ENCODE results near the gene PRSS21.

PRSS21 gene

GRCh38 chr16:2822496-2822895, 5.5 kb downstream of the PRSS21 start:
- Histone ChIP-seq H3K4me1 (ENCODE audit: control insufficient read depth in 1 of 2, insufficient read depth in 1 of 2, low read depth in 1 of 2, low read length in 1 of 2) (no peaks in the 10 kb centered on the region), H3K27ac (no peak overlapping the region), H3K4me3 (ENCODE audit: low read depth in 1 of 2, low read length in 1 of 2) (no peak overlapping the region), H3K9me3 (no peaks in the 10 kb centered on the region), H3K36me3 (no peaks in the 10 kb centered on the region), H3K27me3 (no peaks in the 10 kb centered on the region)
- no peak for TF ChIP-seq CTCF (IDR thresholded peaks at IDR 0.05)

GRCh38 chr16:2824626-2825025, 7.6 kb downstream of the PRSS21 start:
- no peak for TF ChIP-seq CTCF (IDR thresholded peaks at IDR 0.05)

GRCh38 chr16:2825049-2825742, 8.2 kb downstream of the PRSS21 start:
- no peaks in the 10 kb centered on the region for H3K27me3 ChIP-seq
- TF ChIP-seq CTCF (IDR thresholded peaks at IDR 0.05): no peak

More at GRCh38 chr16:2824626-2825025, 7.6 kb downstream of the PRSS21 start:
- no peak overlapping the region for H3K27ac ChIP-seq
- H3K27me3 ChIP-seq: no peaks in the 10 kb centered on the region
- H3K4me1 ChIP-seq (ENCODE audit: control insufficient read depth in 1 of 2, insufficient read depth in 1 of 2, low read depth in 1 of 2, low read length in 1 of 2): peaks cover 1 to 2% of the 10 kb centered on the region in 2 experiments
- H3K4me3 ChIP-seq (ENCODE audit: low read depth in 1 of 2, low read length in 1 of 2): no peak overlapping the region
- H3K36me3 ChIP-seq: no peaks in the 10 kb centered on the region
- no peaks in the 10 kb centered on the region for H3K9me3 ChIP-seq

GRCh38 chr16:2825906-2826305, 8.9 kb downstream of the PRSS21 start:
- H3K27me3 ChIP-seq: no peaks in the 10 kb centered on the region
- no peak overlapping the region for H3K27ac ChIP-seq
- no peaks in the 10 kb centered on the region for H3K36me3 ChIP-seq
- no peaks in the 10 kb centered on the region for H3K9me3 ChIP-seq
- H3K4me3 ChIP-seq (ENCODE audit: low read depth in 1 of 2, low read length in 1 of 2): no peak overlapping the region
- H3K4me1 ChIP-seq (ENCODE audit: control insufficient read depth in 1 of 2, insufficient read depth in 1 of 2, low read depth in 1 of 2, low read length in 1 of 2): peaks cover 12 to 14% of the 10 kb centered on the region in 2 experiments
- TF ChIP-seq CTCF (IDR thresholded peaks at IDR 0.05): no peak

More at GRCh38 chr16:2825049-2825742, 8.2 kb downstream of the PRSS21 start:
- Histone ChIP-seq H3K4me3 (ENCODE audit: low read depth in 1 of 2, low read length in 1 of 2) (no peak overlapping the region), H3K4me1 (ENCODE audit: control insufficient read depth in 1 of 2, insufficient read depth in 1 of 2, low read depth in 1 of 2, low read length in 1 of 2) (peaks cover 7 to 8% of the 10 kb centered on the region in 2 experiments), H3K9me3 (no peaks in the 10 kb centered on the region), H3K27ac (no peak overlapping the region), H3K36me3 (no peaks in the 10 kb centered on the region)

- Histone ChIP-seq H3K36me3 (no peaks in the 10 kb centered on the region), H3K4me1 (ENCODE audit: control insufficient read depth in 1 of 2, insufficient read depth in 1 of 2, low read depth in 1 of 2, low read length in 1 of 2) (peaks cover 12 to 14% of the 10 kb centered on the region in 2 experiments), H3K27ac (no peak overlapping the region), H3K9me3 (no peaks in the 10 kb centered on the region), H3K4me3 (ENCODE audit: low read depth in 1 of 2, low read length in 1 of 2) (no peak overlapping the region), H3K27me3 (no peaks in the 10 kb centered on the region)
- no peak for TF ChIP-seq CTCF (IDR thresholded peaks at IDR 0.05)
These were observed 9.7 kb downstream of the PRSS21 start for GRCh38 chr16:2826591-2827373.
